Breast epithelium (tissue), 3 donors: Measurements from ENCODE around the gene PLPPR1.

Experiments used
- CTCF ChIP-seq, 3 donors: fragments of 450-650 bp; IDR thresholded peaks; one replicate each; pipeline ENCODE4 v1.5.1; 2016 to 2017; ENCODE audit warnings: antibody characterized with exemption in 3 of 3, mild to moderate bottlenecking in 3 of 3, moderate library complexity in 3 of 3
- POLR2A ChIP-seq: fragments of 450-650 bp; IDR thresholded peaks from one replicate; pipeline ENCODE4 v1.6.1; 2016; ENCODE audit warnings: antibody characterized with exemption, mild to moderate bottlenecking, moderate library complexity
- POLR2AphosphoS5 ChIP-seq, 3 donors: sonication (generic); formaldehyde crosslinking; IDR thresholded peaks; one replicate each; pipeline ENCODE4 v1.6.1; 2017; ENCODE audit warnings: antibody characterized with exemption in 3 of 3

GRCh38 chr9:101209670-101210069 is 181.1 kb downstream of the PLPPR1 start:
- TF ChIP-seq CTCF (IDR thresholded peaks at IDR 0.05) (no peak), POLR2AphosphoS5 (IDR thresholded peaks at IDR 0.05) (no peak), POLR2A (no peak)
